DOHH2 (cell line): Measurements from ENCODE around the gene LRP8.
"Not testable (repeated sequence)": the region's sequence is repeated elsewhere in the genome, so short reads cannot be mapped to it uniquely, and the experiment has no call there.

Source experiments
- EZH2phosphoT487 ChIP-seq: fragments of 200-600 bp; sonication (generic); IDR thresholded peaks from 2 replicates; pipeline ENCODE4 v1.6.1; 2017; ENCODE audit warnings: borderline replicate concordance, mild to moderate bottlenecking, antibody characterized with exemption, low read length, moderate library complexity, mixed read lengths
- TF ChIP-seq, protein P1 (sequence below): fragments of 200-600 bp; sonication (generic); IDR thresholded peaks from one replicate; pipeline ENCODE4 v1.5.1; 2014; ENCODE audit warnings: antibody characterized with exemption, mild to moderate bottlenecking, low read depth, low read length; ENCODE audit not compliant: poor library complexity, severe bottlenecking

DNA sequence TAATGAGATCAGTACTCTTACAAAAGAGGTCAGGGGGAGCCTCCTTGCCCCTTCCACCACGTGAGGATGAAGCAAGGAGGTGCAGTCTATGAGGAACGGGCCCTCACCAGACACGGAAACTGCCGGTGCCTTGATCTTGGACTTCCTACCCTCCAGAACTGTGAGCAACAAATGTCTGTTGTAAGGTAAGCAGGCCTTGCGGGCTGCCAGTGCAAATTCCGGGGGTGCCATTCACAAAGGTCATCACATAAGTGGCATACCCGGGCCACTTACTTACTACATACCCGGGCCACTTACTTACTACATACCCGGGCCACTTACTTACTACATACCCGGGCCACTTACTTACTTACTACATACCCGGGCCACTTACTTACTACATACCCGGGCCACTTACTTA, 44.7 kb downstream of the LRP8 start:
- TF ChIP-seq, protein P1, sequence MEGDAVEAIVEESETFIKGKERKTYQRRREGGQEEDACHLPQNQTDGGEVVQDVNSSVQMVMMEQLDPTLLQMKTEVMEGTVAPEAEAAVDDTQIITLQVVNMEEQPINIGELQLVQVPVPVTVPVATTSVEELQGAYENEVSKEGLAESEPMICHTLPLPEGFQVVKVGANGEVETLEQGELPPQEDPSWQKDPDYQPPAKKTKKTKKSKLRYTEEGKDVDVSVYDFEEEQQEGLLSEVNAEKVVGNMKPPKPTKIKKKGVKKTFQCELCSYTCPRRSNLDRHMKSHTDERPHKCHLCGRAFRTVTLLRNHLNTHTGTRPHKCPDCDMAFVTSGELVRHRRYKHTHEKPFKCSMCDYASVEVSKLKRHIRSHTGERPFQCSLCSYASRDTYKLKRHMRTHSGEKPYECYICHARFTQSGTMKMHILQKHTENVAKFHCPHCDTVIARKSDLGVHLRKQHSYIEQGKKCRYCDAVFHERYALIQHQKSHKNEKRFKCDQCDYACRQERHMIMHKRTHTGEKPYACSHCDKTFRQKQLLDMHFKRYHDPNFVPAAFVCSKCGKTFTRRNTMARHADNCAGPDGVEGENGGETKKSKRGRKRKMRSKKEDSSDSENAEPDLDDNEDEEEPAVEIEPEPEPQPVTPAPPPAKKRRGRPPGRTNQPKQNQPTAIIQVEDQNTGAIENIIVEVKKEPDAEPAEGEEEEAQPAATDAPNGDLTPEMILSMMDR, result not testable (repeated sequence)
- TF ChIP-seq EZH2phosphoT487, result not testable (repeated sequence)
